ENCODE results near the gene TLX3. TPM values are rescaled to one million over a fixed set of nuclear protein-coding genes. Genes with fewer than 3 reads are reported as not detected.

Gene TLX3
- total RNA-seq, 4 donors from 2014 or later: not detected

GRCh38 chr5:171314728-171315385, 5.8 kb downstream of the TLX3 start:
- peaks cover 100% of the 10 kb centered on the region for H3K27me3 ChIP-seq
- H3K9me3 ChIP-seq: no peaks in the 10 kb centered on the region
- no peak for TF ChIP-seq CTCF (IDR thresholded peaks at IDR 0.05)
- TF ChIP-seq POLR2AphosphoS5 (IDR thresholded peaks at IDR 0.05): no peak
- TF ChIP-seq EP300 (IDR thresholded peaks at IDR 0.05): no peak
- TF ChIP-seq POLR2A (IDR thresholded peaks at IDR 0.05): no peak
- WGBS: 0% methylated on average over 3 of the region's 53 CpGs
- peak overlapping the region; percentile 22 for H3K4me3 ChIP-seq
- peak in 1 of 2 donors; percentile 75 for DNase-seq (ENCODE audit: low spot score in 2 of 2)
- H3K27ac ChIP-seq: no peak overlapping the region
- peaks cover 68% of the 10 kb centered on the region for H3K4me1 ChIP-seq
- H3K36me3 ChIP-seq: no peaks in the 10 kb centered on the region

- H3K27ac ChIP-seq: no peak overlapping the region
- peaks cover 62% of the 10 kb centered on the region for H3K4me1 ChIP-seq
- peaks cover 98% of the 10 kb centered on the region for H3K27me3 ChIP-seq
- H3K36me3 ChIP-seq: no peaks in the 10 kb centered on the region
- no peaks in the 10 kb centered on the region for H3K9me3 ChIP-seq
- WGBS: 12% methylated on average over 20 of the region's 36 CpGs
- DNase-seq (ENCODE audit: low spot score in 2 of 2): peak in 1 of 2 donors; percentile 73
- peak overlapping the region; percentile 22 for H3K4me3 ChIP-seq
- TF ChIP-seq CTCF (IDR thresholded peaks at IDR 0.05) (no peak), EP300 (IDR thresholded peaks at IDR 0.05) (no peak), POLR2AphosphoS5 (IDR thresholded peaks at IDR 0.05) (no peak), POLR2A (IDR thresholded peaks at IDR 0.05) (no peak)
Observed at GRCh38 chr5:171315386-171315891, 6.4 kb downstream of the TLX3 start.

- no peak overlapping the region for H3K27ac ChIP-seq
- peak overlapping the region; percentile 12 for H3K4me3 ChIP-seq
- whole genome bisulfite sequencing: 12% methylated on average over 20 of the region's 20 CpGs
- no peak for TF ChIP-seq EP300 (IDR thresholded peaks at IDR 0.05)
- no peak for TF ChIP-seq CTCF (IDR thresholded peaks at IDR 0.05)
- TF ChIP-seq POLR2A (IDR thresholded peaks at IDR 0.05): no peak
- peaks cover 58% of the 10 kb centered on the region for H3K4me1 ChIP-seq
- H3K36me3 ChIP-seq: no peaks in the 10 kb centered on the region
- H3K9me3 ChIP-seq: no peaks in the 10 kb centered on the region
- no peak for DNase-seq (ENCODE audit: low spot score in 2 of 2)
- peaks cover 98% of the 10 kb centered on the region for H3K27me3 ChIP-seq
Observed at GRCh38 chr5:171315925-171316257, 6.8 kb downstream of the TLX3 start.

- Histone ChIP-seq H3K27me3 (peaks cover 98% of the 10 kb centered on the region), H3K4me1 (peaks cover 52% of the 10 kb centered on the region)
Observed at GRCh38 chr5:171316258-171317121, 7.4 kb downstream of the TLX3 start.

More at GRCh38 chr5:171316258-171317121, 7.4 kb downstream of the TLX3 start:
- WGBS: 8% methylated on average over 26 of the region's 66 CpGs
- H3K36me3 ChIP-seq: no peaks in the 10 kb centered on the region
- DNase-seq (ENCODE audit: low spot score in 2 of 2): peak in 1 of 2 donors; percentile 72
- no peak overlapping the region for H3K27ac ChIP-seq
- H3K9me3 ChIP-seq: no peaks in the 10 kb centered on the region
- H3K4me3 ChIP-seq: peak overlapping the region; percentile 12
- TF ChIP-seq EP300 (IDR thresholded peaks at IDR 0.05) (no peak), CTCF (IDR thresholded peaks at IDR 0.05) (no peak), POLR2A (IDR thresholded peaks at IDR 0.05) (no peak), POLR2AphosphoS5 (IDR thresholded peaks at IDR 0.05) (no peak)

Data from suprapubic skin (tissue), 4 donors.